Activated naive CD4-positive, alpha-beta T cell treated with anti-CD3 and anti-CD28 coated beads, Interleukin-2, amount 50 U/mL, for 16 hours (primary cell): Measurements from ENCODE around the gene KLHL26.

Experiments
- DNase-seq: peaks from one replicate; pipeline ENCODE4 v3.0.0-alpha.2; 2020

KLHL26 gene

DNA sequence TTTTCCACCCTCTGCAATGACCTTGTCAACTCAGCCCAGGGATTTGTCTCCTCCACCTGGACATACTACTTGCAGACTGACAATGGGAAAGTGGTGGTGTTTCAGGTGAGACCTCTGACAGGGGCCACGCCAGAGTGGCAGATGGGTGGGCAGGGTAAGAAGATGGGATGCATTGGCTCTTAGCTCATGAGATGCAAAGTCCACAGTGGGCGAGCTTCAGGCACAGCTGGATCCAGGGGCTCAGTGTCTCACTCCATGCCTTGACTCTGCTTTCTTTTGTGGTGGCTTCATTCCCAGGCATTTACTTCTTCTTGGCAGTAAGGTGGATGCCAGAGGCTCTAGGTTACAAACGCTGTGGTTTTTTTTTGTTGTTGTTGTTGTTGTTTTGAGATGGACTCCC lies 20.8 kb upstream of the KLHL26 start:
- no peak for DNase-seq

DNA sequence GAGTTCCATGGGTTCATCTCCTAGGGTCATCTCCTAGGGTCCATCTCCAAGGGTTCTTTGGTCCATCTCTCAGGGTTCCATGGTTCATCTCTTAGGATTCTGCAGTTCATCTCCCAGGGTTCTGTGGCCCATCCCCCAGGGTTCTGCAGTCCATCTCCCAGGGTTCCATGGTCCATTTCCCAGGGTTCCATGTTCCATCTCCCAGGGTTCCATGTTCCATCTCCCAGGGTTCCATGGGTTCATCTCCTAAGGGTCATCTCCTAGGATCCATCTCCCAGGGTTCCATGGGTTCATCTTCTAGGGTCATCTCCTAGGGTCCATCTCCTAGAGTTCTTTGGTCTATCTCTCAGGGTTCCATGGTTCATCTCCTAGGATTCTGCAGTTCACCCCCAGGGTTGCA lies 19.3 kb upstream of the KLHL26 start:
- DNase-seq, result no peak

DNA sequence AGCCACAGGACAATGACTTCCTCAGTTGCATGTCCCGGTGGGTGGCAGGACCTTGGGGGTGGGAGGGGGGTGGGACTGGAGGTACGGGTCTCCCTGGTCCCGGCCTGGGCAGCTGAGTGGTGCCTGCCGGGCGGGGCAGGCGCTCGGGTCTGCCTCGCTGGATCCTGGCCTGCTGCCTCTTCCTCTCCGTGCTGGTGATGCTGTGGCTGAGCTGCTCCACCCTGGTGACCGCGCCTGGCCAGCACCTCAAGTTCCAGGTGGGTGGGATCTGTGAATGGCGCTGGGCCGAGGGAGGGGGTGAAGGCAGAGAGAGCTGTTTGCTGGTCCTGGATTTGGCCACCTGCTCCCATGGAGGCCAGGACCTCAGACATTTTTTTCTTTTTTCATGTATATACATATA lies 18.6 kb upstream of the KLHL26 start:
- DNase-seq, result no peak

DNA sequence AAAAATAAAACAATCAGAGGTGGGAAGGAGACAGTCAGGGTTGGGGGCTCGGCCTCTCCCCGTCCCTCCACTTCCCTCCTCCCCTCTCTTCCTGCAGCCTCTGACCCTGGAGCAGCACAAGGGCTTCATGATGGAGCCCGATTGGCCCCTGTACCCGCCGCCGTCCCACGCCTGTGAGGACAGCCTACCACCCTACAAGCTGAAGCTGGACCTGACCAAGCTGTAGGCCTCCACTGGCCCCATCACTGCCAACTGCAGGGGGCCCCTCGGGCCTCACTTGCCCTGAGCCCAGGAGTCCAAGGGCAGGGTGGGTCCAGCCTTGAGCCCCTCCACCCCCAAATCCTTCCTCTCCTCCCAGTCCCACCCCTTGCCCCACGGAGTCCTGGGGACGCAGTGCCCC lies 16.5 kb upstream of the KLHL26 start:
- DNase-seq, result no peak

- no peak for DNase-seq
Observed at GRCh38 chr19:18620902-18621301, 15.9 kb upstream of the KLHL26 start.

- no peak for DNase-seq
Observed at GRCh38 chr19:18626906-18627305, 9.9 kb upstream of the KLHL26 start.

- DNase-seq, result no peak
Observed at GRCh38 chr19:18629166-18630088, 7.4 kb upstream of the KLHL26 start.

- no peak for DNase-seq
Observed at GRCh38 chr19:18633321-18633720, 3.5 kb upstream of the KLHL26 start.

- DNase-seq, result no peak
Observed at GRCh38 chr19:18634612-18635297, 2.1 kb upstream of the KLHL26 start.

- no peak for DNase-seq
Observed at GRCh38 chr19:18635831-18636182, 1.0 kb upstream of the KLHL26 start.

DNA sequence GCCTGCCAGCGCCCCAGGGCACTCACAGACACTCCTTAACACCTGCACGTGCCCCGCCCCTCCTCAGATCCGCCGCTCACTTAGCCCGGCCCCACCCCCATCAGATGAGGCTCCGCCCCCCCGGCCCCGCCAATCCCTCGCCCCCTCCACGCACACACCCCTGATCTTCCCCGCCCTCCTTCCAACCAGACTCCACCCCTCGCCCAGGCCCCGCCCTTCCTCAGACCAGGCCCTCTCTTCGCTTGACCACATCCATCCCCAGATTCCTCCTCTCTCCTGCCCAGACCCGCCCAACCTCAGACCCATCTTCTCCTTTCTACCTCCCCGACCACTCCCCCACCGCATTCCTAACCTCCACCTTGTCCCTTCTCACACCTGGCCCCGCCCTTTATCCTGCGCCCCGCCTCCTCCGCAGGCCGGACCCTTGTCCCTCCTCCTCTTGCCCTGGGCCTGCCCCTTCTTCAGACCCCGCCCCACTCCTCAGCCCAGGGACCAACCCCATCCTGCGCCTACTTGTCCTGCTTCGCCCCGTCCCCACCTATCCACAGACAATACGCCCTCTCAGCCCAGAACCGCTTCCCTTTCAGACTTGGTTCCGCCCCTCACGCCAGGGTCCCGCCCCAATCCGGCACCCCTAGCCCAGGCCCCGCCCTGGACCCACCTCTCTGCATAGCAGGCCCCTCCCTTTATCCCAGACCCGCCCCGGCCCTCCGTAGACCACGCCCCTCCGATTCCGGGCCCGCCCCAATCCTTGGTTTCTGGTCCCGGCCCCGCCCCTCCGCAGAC lies 452 bp upstream of the KLHL26 start:
- peak; percentile 97 for DNase-seq

DNA sequence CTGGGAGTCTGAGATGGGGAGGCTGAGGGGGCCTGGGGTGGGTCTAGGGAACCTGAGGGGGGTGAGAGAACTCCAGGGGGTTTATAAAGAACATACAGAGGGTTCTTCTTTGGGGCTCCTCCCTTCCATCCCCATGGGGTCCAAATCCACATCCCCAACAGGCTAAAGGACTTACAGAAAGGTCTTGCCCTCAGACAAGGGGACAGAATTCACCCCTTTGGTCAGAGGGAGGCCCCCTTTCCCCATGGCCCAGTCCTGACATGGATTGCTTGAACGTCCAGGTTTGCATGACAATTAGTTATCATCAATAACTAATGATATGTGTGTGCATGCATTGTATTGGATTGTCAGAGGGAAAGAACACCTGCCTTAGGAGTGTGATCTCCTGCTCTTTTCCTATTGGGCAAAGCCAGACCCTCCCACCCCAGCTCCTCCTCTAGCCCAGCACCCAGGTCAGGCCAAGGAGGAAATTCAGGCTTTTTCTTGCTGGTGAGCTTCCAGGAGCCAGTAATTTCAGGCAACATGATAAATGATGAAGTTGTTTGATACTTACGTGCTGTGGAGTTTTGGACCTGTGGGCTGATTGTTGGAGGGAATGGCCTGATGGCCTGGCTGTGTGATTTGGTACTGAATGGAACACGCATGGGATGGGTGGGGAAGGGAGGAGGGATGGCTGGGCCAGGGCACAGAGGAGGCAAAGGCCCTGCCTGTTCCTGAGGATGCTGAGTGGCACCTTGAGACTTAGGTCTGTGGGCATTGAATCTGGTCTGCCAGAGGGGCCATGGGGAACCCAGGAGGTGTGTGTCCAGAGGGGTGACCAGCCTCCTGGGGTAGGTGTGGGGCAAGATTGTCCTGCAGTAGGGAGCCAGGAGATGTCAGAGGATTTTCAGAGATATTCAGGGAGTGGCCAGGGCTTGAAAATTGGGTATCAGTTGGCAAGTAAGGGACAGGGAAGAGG lies 1.1 kb downstream of the KLHL26 start:
- no peak for DNase-seq

- no peak for DNase-seq
Observed at GRCh38 chr19:18639706-18640243, 2.9 kb downstream of the KLHL26 start.

GRCh38 chr19:18644196-18645034 lies 7.6 kb downstream of the KLHL26 start:
- DNase-seq, result no peak

DNA sequence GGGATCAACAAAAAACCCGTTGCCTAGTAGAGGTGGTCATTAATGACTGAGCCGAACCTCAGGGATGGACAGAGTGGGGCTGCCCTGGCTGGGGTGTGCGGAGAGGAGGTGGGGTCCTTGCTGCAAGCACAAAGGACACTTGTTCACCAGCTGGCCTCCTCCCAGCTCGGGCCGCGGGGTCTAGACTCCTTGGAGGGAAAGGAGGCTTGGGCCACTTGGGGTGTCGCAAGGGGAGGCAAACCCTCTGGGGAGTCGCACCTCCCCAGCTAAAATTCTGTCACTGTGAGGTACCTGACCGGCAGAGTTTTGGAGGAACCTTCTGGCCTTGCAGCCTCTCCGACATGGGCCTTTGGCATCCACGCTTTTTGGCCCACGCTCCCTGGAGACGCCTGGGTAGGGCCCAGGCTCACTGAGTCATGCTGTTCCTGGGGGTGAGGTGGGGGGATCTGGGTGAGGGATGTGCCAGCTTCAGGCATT lies 8.2 kb downstream of the KLHL26 start:
- DNase-seq, result no peak

DNA sequence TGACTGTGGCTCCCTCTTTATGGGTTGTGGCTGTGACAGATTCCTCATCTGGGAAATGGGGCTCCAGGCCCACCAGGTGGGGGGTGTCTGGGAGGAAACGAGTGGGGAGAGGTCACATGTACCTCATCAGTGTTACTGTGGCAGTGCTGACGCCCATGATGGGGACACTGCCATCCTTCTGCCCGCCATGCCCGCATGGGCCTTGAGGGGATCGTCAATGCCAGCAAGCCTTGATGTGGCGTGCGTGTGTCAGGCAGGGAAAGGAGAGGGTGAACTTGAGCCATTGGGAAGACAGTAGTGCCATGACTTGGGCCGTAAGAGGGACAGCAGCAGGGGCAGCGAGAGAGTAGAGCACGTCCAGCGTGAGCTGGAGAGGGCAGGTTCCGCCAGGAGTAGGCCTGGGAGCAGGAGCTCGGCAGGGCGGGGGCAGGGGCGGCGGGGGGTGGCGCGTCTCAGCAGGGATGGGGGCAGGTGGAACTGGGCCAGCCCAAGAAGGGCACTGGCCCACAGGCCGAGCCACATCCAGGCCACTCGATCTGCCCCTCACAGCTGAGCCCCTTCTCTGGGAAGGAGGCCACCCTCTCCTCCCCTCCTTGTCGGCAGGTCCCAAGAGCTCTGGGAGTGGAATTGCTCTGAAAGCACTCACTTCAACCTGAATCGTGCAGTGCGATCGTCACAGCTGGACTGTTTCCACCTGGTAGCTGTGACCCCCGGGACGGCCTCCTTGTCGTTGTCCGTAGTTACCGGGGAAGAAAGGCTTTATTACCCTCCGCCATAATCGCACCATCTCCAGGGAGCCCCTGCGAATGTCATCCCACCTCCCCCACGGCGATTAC lies 9.9 kb downstream of the KLHL26 start:
- no peak for DNase-seq

GRCh38 chr19:18647371-18647767 lies 10.5 kb downstream of the KLHL26 start:
- no peak for DNase-seq

- no peak for DNase-seq
Observed at GRCh38 chr19:18647807-18648206, 11.0 kb downstream of the KLHL26 start.

GRCh38 chr19:18648973-18649315 lies 12.1 kb downstream of the KLHL26 start:
- DNase-seq, result no peak

DNA sequence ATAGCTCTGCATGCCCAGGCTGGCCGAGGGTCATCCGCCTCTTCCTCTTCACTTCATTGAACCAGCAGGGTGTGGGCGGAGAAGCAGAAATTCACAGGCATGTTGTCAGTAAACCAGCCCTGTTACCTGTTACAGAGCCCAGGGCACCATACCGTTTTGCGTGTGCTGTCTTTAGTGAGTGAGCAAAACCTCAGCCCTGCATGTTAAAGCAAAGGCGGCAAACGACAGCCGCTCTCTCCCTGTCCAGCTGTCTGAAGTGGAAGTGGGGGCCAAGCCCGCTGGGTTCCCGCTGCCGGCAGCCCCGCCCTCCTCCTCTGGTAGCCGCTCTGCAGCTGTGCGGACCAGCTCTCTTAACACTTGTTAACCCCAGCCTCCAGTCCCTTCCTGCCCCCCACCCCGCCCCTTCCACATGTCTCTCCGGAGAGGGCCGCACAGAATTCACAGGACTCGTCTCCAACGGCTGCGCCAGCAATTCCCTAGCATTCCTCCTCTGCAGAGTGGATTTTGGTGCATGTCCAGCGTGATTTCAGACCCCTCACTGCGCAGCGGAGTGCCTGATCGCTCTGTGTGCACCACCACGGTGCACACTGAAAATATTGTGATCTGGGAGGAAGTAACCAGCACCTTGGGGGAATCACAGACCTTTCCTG lies 12.7 kb downstream of the KLHL26 start:
- no peak for DNase-seq
